GM12878 (cell line): ENCODE measurements around the gene DLGAP3.

ENCODE experiments used
- ATF2 ChIP-seq: IDR thresholded peaks from 2 replicates; pipeline ENCODE4 v1.6.1; 2012; ENCODE audit warnings: low read length, inconsistent platforms
- ETV6 ChIP-seq, 2 experiments: fragments of 450-650 bp in 1 of 2; IDR thresholded peaks in 1 of 2; conservative IDR thresholded peaks in 1 of 2; 2 replicates each; pipeline ENCODE4 v1.6.1; 2014; ENCODE audit warnings: antibody characterized with exemption in 1 of 2, borderline replicate concordance in 1 of 2, low read depth in 1 of 2, mild to moderate bottlenecking in 1 of 2, moderate library complexity in 1 of 2
- RAD21 ChIP-seq: IDR thresholded peaks from 2 replicates; pipeline ENCODE4 v1.6.1; 2011; ENCODE audit warnings: mild to moderate bottlenecking, low read depth, low read length, moderate library complexity; ENCODE audit not compliant: insufficient read depth
- RFX5 ChIP-seq: IDR thresholded peaks from 2 replicates; pipeline ENCODE4 v1.6.1; 2011; ENCODE audit warnings: low read depth, low read length, improper control_type of control experiment
- TAF1 ChIP-seq: IDR thresholded peaks from 2 replicates; pipeline ENCODE4 v1.6.1; 2011; ENCODE audit warnings: mild to moderate bottlenecking, low read depth, low read length, borderline replicate concordance

- TF ChIP-seq RFX5 = no peak
- no peak for TF ChIP-seq ETV6 (conservative IDR thresholded peaks at IDR 0.05 in 1 of 2, IDR thresholded peaks at IDR 0.05 in 1 of 2; ENCODE audit: borderline replicate concordance in 1 of 2, low read depth in 1 of 2)
- TF ChIP-seq RAD21 = no peak
- TF ChIP-seq ATF2 = no peak
- no peak for TF ChIP-seq TAF1
These were observed 63.9 kb downstream of the DLGAP3 start for GRCh38 chr1:34865573-34865972.
